HepG2 (cell line): ENCODE measurements around the gene MIF4GD. TPM values are rescaled to one million over a fixed set of nuclear protein-coding genes. Genes with fewer than 3 reads are reported as not detected.

Experiments
- ATRX ChIP-seq: sonication (generic); formaldehyde crosslinking; IDR thresholded peaks from 2 replicates; pipeline ENCODE4 v1.4.0; 2020; ENCODE audit warnings: missing genetic modification reagents, borderline replicate concordance
- BORCS8-MEF2B ChIP-seq: sonication (generic); formaldehyde crosslinking; IDR thresholded peaks from 2 replicates; pipeline ENCODE4 v1.8.0; 2022; ENCODE audit warnings: mild to moderate bottlenecking, missing genetic modification reagents
- CBX5 ChIP-seq: sonication (generic); formaldehyde crosslinking; IDR thresholded peaks from 2 replicates; pipeline ENCODE4 v1.4.0; 2020; ENCODE audit warnings: missing genetic modification reagents, borderline replicate concordance
- MIER2 ChIP-seq: IDR thresholded peaks from 2 replicates; pipeline ENCODE4 v1.6.1; 2016; ENCODE audit warnings: missing biosample characterization, missing genetic modification reagents
- PAX8 ChIP-seq: sonication (generic); formaldehyde crosslinking; IDR thresholded peaks from 2 replicates; pipeline ENCODE4 v1.8.0; 2022; ENCODE audit warnings: mild to moderate bottlenecking, missing genetic modification reagents, borderline replicate concordance
- PITX1 ChIP-seq: sonication (generic); formaldehyde crosslinking; IDR thresholded peaks from 2 replicates; pipeline ENCODE4 v1.5.1; 2020; ENCODE audit warnings: mild to moderate bottlenecking, missing genetic modification reagents
- RXRA ChIP-seq: sonication (generic); formaldehyde crosslinking; IDR thresholded peaks from 2 replicates; pipeline ENCODE4 v1.5.1; 2020; ENCODE audit warnings: missing genetic modification reagents
- SMARCE1 ChIP-seq: fragments of 450-650 bp; IDR thresholded peaks from 2 replicates; pipeline ENCODE4 v1.6.1; 2017; ENCODE audit warnings: borderline replicate concordance
- SSRP1 ChIP-seq: IDR thresholded peaks from 2 replicates; pipeline ENCODE4 v1.6.1; 2016; ENCODE audit warnings: control low read depth
- ZNF12 ChIP-seq: sonication (generic); formaldehyde crosslinking; IDR thresholded peaks from 2 replicates; pipeline ENCODE4 v1.5.0; 2020; ENCODE audit warnings: missing genetic modification reagents
- ZNF713 ChIP-seq: sonication (generic); formaldehyde crosslinking; IDR thresholded peaks from 2 replicates; pipeline ENCODE4 v1.4.0; 2020; ENCODE audit warnings: mild to moderate bottlenecking, missing genetic modification reagents
- polyA plus RNA-seq, 8 experiments: library from polyadenylated mRNA; depleted of rRNA in 3 of 8; stranded (reverse) in 7 of 8; unstranded in 1 of 8; fragments of >200 nt; fragmentation: Illumina TruSeq in 4 of 8; extraction: Trizol in 4 of 8; gene quantifications; 2 replicates each; pipeline versions ENCODE4 v1.2.1 to v1.2.3, GENCODE V29; 2011 to 2016; ENCODE audit warnings: low read depth in 4 of 8, missing spikeins in 1 of 8, mixed read lengths in 1 of 8; ENCODE audit not compliant: insufficient read depth in 1 of 8
- total RNA-seq, 5 experiments: library from RNA; depleted of rRNA; stranded (reverse); fragments of >200 nt; fragmentation: Illumina TruSeq; extraction: Trizol; gene quantifications; 2 replicates each; pipeline ENCODE4 v1.2.3, GENCODE V29; 2016; ENCODE audit warnings: low read depth in 1 of 5
- TF ChIP-seq, protein P1 (sequence below): sonication (generic); formaldehyde crosslinking; IDR thresholded peaks from 2 replicates; pipeline ENCODE4 v1.4.0; 2020; ENCODE audit warnings: low read depth, mild to moderate bottlenecking, missing genetic modification reagents
- TF ChIP-seq, protein P2 (sequence below): sonication (generic); formaldehyde crosslinking; IDR thresholded peaks from 2 replicates; pipeline ENCODE4; 2020; ENCODE audit warnings: missing genetic modification reagents, mild to moderate bottlenecking, borderline replicate concordance
- TF ChIP-seq, protein P3 (sequence below): sonication (generic); formaldehyde crosslinking; IDR thresholded peaks from 2 replicates; pipeline ENCODE4 v1.4.0; 2020; ENCODE audit warnings: missing genetic modification reagents, borderline replicate concordance
- TF ChIP-seq, protein P4 (sequence below): sonication (generic); formaldehyde crosslinking; IDR thresholded peaks from 2 replicates; pipeline ENCODE4 v1.8.0; 2022; ENCODE audit warnings: mild to moderate bottlenecking, missing genetic modification reagents
- TF ChIP-seq, protein P5 (sequence below): IDR thresholded peaks from 2 replicates; pipeline ENCODE4 v1.6.1; 2012; ENCODE audit warnings: low read length, improper control_type of control experiment

MIF4GD gene
- total and polyA plus RNA-seq, 2 of the 13 experiments (the other 11 are each of a cell fraction or from before 2014, with no cell fraction given): 14.0 to 28.0 TPM

DNA sequence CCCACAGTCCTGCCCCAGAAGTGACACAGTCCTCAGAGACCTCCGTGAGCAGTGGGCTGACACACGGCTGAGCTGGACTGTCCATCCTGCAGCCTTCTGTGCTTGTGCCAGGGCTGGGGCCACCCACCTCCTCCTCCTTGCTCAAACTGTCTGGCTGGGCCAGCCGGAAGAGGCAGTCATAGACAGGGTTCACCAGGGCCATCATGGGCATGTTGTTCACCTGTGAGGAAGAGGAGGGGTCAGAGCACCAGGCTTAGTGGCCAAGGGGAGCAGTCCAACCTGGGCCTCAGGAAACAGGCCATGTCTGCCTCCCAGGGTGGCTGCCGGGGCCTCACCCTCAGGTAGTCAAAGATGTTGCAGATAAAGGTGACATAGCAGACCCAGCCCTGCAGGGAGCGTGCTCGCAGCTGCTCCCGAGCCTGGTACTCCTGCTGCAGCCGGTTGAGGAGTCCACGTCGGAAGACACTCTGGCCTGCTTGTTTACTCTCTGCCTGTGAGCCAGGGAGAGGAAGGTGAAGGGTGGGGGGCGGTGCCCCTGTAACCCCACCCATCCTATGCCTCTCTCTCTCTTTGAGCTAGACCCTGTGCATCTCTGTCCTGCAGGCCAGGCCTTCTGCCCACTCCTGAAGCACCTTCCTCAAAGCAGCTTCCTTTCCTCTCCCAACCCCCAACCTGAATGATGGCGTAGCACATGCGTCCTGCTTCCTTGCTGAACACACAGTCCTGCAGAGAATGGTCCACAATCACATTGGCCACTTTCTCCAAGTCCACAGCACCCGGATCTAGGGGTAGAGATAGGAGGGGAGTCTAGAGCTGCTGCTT lies 3.4 kb downstream of the MIF4GD start (continued):
- peak; percentile 76; the same call in 1 of the 2 replicates for TF ChIP-seq PITX1 (CRISPR knock-in tag)
- TF ChIP-seq SSRP1: no peak; the same call in 1 of the 2 replicates
- TF ChIP-seq BORCS8-MEF2B: peak; percentile 94
- TF ChIP-seq, protein P1, sequence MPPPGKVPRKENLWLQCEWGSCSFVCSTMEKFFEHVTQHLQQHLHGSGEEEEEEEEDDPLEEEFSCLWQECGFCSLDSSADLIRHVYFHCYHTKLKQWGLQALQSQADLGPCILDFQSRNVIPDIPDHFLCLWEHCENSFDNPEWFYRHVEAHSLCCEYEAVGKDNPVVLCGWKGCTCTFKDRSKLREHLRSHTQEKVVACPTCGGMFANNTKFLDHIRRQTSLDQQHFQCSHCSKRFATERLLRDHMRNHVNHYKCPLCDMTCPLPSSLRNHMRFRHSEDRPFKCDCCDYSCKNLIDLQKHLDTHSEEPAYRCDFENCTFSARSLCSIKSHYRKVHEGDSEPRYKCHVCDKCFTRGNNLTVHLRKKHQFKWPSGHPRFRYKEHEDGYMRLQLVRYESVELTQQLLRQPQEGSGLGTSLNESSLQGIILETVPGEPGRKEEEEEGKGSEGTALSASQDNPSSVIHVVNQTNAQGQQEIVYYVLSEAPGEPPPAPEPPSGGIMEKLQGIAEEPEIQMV (CRISPR knock-in tag): peak; percentile 91
- TF ChIP-seq SMARCE1: no peak
- TF ChIP-seq, protein P2, sequence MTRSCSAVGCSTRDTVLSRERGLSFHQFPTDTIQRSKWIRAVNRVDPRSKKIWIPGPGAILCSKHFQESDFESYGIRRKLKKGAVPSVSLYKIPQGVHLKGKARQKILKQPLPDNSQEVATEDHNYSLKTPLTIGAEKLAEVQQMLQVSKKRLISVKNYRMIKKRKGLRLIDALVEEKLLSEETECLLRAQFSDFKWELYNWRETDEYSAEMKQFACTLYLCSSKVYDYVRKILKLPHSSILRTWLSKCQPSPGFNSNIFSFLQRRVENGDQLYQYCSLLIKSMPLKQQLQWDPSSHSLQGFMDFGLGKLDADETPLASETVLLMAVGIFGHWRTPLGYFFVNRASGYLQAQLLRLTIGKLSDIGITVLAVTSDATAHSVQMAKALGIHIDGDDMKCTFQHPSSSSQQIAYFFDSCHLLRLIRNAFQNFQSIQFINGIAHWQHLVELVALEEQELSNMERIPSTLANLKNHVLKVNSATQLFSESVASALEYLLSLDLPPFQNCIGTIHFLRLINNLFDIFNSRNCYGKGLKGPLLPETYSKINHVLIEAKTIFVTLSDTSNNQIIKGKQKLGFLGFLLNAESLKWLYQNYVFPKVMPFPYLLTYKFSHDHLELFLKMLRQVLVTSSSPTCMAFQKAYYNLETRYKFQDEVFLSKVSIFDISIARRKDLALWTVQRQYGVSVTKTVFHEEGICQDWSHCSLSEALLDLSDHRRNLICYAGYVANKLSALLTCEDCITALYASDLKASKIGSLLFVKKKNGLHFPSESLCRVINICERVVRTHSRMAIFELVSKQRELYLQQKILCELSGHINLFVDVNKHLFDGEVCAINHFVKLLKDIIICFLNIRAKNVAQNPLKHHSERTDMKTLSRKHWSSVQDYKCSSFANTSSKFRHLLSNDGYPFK (CRISPR knock-in tag): peak; percentile 63
- TF ChIP-seq, protein P3, sequence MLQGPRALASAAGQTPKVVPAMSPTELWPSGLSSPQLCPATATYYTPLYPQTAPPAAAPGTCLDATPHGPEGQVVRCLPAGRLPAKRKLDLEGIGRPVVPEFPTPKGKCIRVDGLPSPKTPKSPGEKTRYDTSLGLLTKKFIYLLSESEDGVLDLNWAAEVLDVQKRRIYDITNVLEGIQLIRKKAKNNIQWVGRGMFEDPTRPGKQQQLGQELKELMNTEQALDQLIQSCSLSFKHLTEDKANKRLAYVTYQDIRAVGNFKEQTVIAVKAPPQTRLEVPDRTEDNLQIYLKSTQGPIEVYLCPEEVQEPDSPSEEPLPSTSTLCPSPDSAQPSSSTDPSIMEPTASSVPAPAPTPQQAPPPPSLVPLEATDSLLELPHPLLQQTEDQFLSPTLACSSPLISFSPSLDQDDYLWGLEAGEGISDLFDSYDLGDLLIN (CRISPR knock-in tag): no peak
- TF ChIP-seq PAX8: 0 out of 2 replicates have a peak, but pooled peaks have one; percentile 47
- TF ChIP-seq ZNF713 (CRISPR knock-in tag): 0 out of 2 replicates have a peak, but pooled peaks have one; percentile 58
- TF ChIP-seq, protein P4, sequence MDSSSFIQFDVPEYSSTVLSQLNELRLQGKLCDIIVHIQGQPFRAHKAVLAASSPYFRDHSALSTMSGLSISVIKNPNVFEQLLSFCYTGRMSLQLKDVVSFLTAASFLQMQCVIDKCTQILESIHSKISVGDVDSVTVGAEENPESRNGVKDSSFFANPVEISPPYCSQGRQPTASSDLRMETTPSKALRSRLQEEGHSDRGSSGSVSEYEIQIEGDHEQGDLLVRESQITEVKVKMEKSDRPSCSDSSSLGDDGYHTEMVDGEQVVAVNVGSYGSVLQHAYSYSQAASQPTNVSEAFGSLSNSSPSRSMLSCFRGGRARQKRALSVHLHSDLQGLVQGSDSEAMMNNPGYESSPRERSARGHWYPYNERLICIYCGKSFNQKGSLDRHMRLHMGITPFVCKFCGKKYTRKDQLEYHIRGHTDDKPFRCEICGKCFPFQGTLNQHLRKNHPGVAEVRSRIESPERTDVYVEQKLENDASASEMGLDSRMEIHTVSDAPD (CRISPR knock-in tag): 0 out of 2 replicates have a peak, but pooled peaks have one; percentile 24
- TF ChIP-seq RXRA (CRISPR knock-in tag): no peak; the same call in none of the 2 replicates
- peak; percentile 18; the same call in 1 of the 2 replicates for TF ChIP-seq CBX5
- no peak for TF ChIP-seq ATRX (CRISPR knock-in tag)
- no peak for TF ChIP-seq ZNF12 (CRISPR knock-in tag)
- TF ChIP-seq, protein P5, sequence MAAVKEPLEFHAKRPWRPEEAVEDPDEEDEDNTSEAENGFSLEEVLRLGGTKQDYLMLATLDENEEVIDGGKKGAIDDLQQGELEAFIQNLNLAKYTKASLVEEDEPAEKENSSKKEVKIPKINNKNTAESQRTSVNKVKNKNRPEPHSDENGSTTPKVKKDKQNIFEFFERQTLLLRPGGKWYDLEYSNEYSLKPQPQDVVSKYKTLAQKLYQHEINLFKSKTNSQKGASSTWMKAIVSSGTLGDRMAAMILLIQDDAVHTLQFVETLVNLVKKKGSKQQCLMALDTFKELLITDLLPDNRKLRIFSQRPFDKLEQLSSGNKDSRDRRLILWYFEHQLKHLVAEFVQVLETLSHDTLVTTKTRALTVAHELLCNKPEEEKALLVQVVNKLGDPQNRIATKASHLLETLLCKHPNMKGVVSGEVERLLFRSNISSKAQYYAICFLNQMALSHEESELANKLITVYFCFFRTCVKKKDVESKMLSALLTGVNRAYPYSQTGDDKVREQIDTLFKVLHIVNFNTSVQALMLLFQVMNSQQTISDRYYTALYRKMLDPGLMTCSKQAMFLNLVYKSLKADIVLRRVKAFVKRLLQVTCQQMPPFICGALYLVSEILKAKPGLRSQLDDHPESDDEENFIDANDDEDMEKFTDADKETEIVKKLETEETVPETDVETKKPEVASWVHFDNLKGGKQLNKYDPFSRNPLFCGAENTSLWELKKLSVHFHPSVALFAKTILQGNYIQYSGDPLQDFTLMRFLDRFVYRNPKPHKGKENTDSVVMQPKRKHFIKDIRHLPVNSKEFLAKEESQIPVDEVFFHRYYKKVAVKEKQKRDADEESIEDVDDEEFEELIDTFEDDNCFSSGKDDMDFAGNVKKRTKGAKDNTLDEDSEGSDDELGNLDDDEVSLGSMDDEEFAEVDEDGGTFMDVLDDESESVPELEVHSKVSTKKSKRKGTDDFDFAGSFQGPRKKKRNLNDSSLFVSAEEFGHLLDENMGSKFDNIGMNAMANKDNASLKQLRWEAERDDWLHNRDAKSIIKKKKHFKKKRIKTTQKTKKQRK: no peak
- peak; percentile 48; the same call in 1 of the 2 replicates for TF ChIP-seq MIER2
